Measurements from ENCODE around the gene COL10A1. TPM values are rescaled to one million over a fixed set of nuclear protein-coding genes. Genes with fewer than 3 reads are reported as not detected.

The COL10A1 gene
- total RNA-seq, 1 donor from 2014 or later = not detected

DNA sequence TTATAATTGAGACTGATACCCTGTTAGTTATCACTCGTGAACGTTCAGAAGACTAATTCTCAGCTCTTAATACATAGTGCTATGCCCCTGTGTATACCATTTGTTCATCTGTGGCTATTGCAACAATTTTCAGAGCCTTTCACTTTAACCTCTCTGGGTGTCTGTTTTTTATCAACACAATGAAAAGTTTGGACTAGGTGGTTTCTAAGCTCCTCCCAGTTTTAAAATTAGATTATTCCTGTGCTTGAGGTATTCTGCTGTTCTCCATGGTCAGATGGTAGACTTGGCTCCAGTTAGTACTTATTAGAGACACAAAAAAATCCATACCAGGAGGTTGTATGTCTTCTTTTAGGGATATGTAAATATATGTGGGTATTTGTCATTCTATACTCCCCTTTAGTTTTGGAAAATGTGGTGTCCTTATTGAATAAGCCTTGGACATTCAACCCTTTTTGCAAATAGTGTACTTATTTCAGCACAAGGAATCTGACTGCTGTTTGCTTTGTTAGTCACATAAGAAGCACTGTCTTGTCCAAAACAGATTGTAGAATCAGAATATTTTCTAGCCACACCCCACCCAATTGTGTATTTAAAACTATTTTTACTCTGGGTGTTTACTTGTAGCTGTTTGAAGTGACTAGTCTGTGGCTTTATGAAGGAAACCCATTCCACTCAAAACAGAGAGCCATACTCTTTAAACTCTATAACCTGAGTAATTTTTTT, 2.0 kb upstream of the COL10A1 start:
- DNase-seq (no peak), ATAC-seq (ENCODE audit: low read depth) (no peak)
- ChIA-PET POLR2A (no interaction called here), CTCF (no interaction called here)
- H3K27me3 Mint-ChIP-seq = no peaks in the 10 kb centered on the region
- no peak overlapping the region for H3K27ac Mint-ChIP-seq
- TF ChIP-seq, protein P1, sequence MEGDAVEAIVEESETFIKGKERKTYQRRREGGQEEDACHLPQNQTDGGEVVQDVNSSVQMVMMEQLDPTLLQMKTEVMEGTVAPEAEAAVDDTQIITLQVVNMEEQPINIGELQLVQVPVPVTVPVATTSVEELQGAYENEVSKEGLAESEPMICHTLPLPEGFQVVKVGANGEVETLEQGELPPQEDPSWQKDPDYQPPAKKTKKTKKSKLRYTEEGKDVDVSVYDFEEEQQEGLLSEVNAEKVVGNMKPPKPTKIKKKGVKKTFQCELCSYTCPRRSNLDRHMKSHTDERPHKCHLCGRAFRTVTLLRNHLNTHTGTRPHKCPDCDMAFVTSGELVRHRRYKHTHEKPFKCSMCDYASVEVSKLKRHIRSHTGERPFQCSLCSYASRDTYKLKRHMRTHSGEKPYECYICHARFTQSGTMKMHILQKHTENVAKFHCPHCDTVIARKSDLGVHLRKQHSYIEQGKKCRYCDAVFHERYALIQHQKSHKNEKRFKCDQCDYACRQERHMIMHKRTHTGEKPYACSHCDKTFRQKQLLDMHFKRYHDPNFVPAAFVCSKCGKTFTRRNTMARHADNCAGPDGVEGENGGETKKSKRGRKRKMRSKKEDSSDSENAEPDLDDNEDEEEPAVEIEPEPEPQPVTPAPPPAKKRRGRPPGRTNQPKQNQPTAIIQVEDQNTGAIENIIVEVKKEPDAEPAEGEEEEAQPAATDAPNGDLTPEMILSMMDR (IDR thresholded peaks at IDR 0.05) = no peak
- no peaks in the 10 kb centered on the region for H3K4me1 Mint-ChIP-seq
- no peak overlapping the region for H3K4me3 Mint-ChIP-seq
- H3K36me3 Mint-ChIP-seq (ENCODE audit: low read depth) = peaks cover 38% of the 10 kb centered on the region
- intact Hi-C loops (cut with micrococcal nuclease) = no loop called here
- no peaks in the 10 kb centered on the region for H3K9me3 Mint-ChIP-seq

DNA sequence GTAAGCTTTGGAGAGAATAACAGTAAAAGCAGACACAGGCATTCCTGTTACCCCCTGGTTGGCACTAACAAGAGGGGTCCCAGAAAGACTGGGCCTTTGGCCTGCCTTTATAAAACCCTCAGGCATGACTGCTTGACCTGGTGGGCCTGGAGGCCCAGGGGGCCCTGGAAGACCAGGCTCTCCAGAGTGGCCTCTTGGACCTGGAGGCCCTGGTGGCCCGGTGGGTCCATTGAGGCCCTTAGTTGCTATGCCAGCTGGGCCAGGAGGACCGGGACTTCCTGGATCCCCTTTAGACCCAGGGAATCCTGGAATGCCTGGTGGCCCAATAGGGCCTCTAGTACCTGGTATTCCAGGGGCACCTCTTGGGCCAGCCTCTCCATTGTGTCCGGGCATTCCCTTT, 5.5 kb downstream of the COL10A1 start:
- intact Hi-C loops (cut with micrococcal nuclease) = no loop called here
- peaks cover 56% of the 10 kb centered on the region for H3K36me3 Mint-ChIP-seq (ENCODE audit: low read depth)
- no peaks in the 10 kb centered on the region for H3K4me1 Mint-ChIP-seq
- no peaks in the 10 kb centered on the region for H3K9me3 Mint-ChIP-seq
- CTCF ChIA-PET = no interaction called here
- TF ChIP-seq, protein P1 (IDR thresholded peaks at IDR 0.05) = no peak
- no peak for ATAC-seq (ENCODE audit: low read depth)
- POLR2A ChIA-PET = no interaction called here
- H3K27me3 Mint-ChIP-seq = no peaks in the 10 kb centered on the region
- no peak for DNase-seq
- H3K4me3 Mint-ChIP-seq = no peak overlapping the region
- H3K27ac Mint-ChIP-seq = no peak overlapping the region

DNA sequence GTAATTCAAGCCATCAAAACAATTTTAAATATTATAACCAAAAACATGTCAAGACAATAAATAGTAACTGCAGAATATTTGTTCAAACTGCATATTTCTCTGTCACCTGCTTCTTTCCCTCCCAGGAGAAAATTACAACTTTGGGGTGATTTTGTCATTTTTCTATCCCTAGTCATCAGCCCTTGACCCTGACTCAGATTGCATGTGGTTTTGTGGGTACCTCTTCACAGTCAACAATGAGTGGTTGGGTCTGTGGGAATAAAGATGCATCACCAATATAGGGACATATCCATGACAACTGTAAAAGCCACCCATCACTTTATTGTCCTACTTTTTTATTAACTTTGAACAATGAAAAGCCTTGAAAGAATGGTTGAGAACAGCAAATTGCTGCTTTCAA, 7.3 kb downstream of the COL10A1 start:
- no peak overlapping the region for H3K4me3 Mint-ChIP-seq
- no peak overlapping the region for H3K27ac Mint-ChIP-seq
- H3K27me3 Mint-ChIP-seq = no peaks in the 10 kb centered on the region
- H3K36me3 Mint-ChIP-seq (ENCODE audit: low read depth) = peaks cover 67% of the 10 kb centered on the region
- DNase-seq (no peak), ATAC-seq (ENCODE audit: low read depth) (no peak)
- no peaks in the 10 kb centered on the region for H3K4me1 Mint-ChIP-seq
- ChIA-PET POLR2A (no interaction called here), CTCF (no interaction called here)
- TF ChIP-seq, protein P1 (IDR thresholded peaks at IDR 0.05) = no peak
- intact Hi-C loops (cut with micrococcal nuclease) = loop anchor here (10.0 kb wide), 1 partner anchor 96 kb away; no protein-coding TSS in a partner anchor
- H3K9me3 Mint-ChIP-seq = no peaks in the 10 kb centered on the region

DNA sequence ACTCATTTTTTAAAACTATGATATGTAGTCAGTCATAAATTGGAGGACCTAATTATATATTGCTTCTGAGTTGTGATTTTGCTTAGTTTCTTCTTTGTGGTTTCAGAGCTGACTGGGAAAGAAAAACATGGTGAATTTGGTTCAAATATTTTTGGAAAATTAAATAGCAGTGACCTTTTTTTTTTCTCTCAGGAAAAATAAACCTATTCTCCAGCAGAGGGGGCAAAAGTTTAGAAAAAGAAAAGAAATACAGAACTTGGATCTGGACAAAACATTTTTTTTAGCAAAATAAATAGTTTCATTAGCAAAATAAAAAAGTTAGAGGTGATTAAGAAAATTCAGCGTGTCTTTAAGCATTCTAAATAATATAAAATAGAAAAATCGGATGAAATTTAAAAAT, 10.2 kb downstream of the COL10A1 start:
- H3K27ac Mint-ChIP-seq = no peak overlapping the region
- ATAC-seq (ENCODE audit: low read depth) = no peak
- no peaks in the 10 kb centered on the region for H3K4me1 Mint-ChIP-seq
- DNase-seq = no peak
- intact Hi-C loops (cut with micrococcal nuclease) = loop anchor here (1.0 to 10.0 kb wide), 2 partner anchors 10 to 99 kb away; no protein-coding TSS in a partner anchor
- H3K4me3 Mint-ChIP-seq = no peak overlapping the region
- CTCF ChIA-PET = interaction anchor here (0.8 kb wide), 1 partner anchor 50 kb away, joined by 3 read pairs; no protein-coding TSS in a partner anchor
- TF ChIP-seq, protein P1 (IDR thresholded peaks at IDR 0.05) = no peak
- no peaks in the 10 kb centered on the region for H3K9me3 Mint-ChIP-seq
- no peaks in the 10 kb centered on the region for H3K27me3 Mint-ChIP-seq
- peaks cover 84% of the 10 kb centered on the region for H3K36me3 Mint-ChIP-seq (ENCODE audit: low read depth)
- POLR2A ChIA-PET = no interaction called here

- intact Hi-C loops (cut with micrococcal nuclease) = loop anchor here (10.0 kb wide), 1 partner anchor 101 kb away; no protein-coding TSS in a partner anchor
- CTCF ChIA-PET = interaction anchor here (1.0 to 3.1 kb wide), 4 partner anchors 9 to 105 kb away, joined by 3 to 27 read pairs (median 6); partner anchors contain the start of gene NT5DC1
- Mint-ChIP-seq H3K4me3 (no peak overlapping the region), H3K4me1 (peaks cover 2% of the 10 kb centered on the region), H3K36me3 (ENCODE audit: low read depth) (peaks cover 87% of the 10 kb centered on the region), H3K9me3 (no peaks in the 10 kb centered on the region), H3K27ac (no peak overlapping the region), H3K27me3 (no peaks in the 10 kb centered on the region)
- ATAC-seq (ENCODE audit: low read depth) (no peak), DNase-seq (no peak)
- POLR2A ChIA-PET = no interaction called here
- TF ChIP-seq, protein P1 (IDR thresholded peaks at IDR 0.05) = no peak
Measured at GRCh38 chr6:116113386-116113785, 12.5 kb downstream of the COL10A1 start.
